H1 (cell line): Measurements from ENCODE around the gene GZMM.

Experiments used
- CBX5 ChIP-seq: fragments of 300-800, 300-1000 bp; sonication (generic); IDR thresholded peaks from 2 replicates; pipeline ENCODE4 v1.7.1; 2016; ENCODE audit warnings: antibody characterized with exemption, low read length, low read depth
- KDM1A ChIP-seq: fragments of 200-600, 300-600 bp; sonication (generic); IDR thresholded peaks from 2 replicates; pipeline ENCODE4 v1.7.1; 2016; ENCODE audit warnings: mild to moderate bottlenecking, low read length, borderline replicate concordance
- SP2 ChIP-seq: IDR thresholded peaks from 2 replicates; pipeline ENCODE4 v1.6.1; 2012; ENCODE audit warnings: mild to moderate bottlenecking, low read length, inconsistent platforms
- TEAD4 ChIP-seq: IDR thresholded peaks from 2 replicates; pipeline ENCODE4 v1.6.1; 2012; ENCODE audit warnings: low read depth, low read length, inconsistent platforms, mixed read lengths
- USF2 ChIP-seq: IDR thresholded peaks from 2 replicates; pipeline ENCODE4 v1.6.1; 2011; ENCODE audit warnings: low read length, improper control_type of control experiment
- TF ChIP-seq, protein P1 (sequence below), 3 experiments: IDR thresholded peaks; 1 replicate in 2 of 3; 2 replicates in 1 of 3; pipeline versions ENCODE4 v1.5.1 to v1.6.1; 2011; ENCODE audit warnings: low read length in 3 of 3, mild to moderate bottlenecking in 3 of 3, inconsistent platforms in 2 of 3, low read depth in 1 of 3, moderate library complexity in 1 of 3; ENCODE audit not compliant: insufficient read depth in 1 of 3; ENCODE audit errors: control extremely low read depth in 1 of 3
- TF ChIP-seq, protein P2 (sequence below): IDR thresholded peaks from 2 replicates; pipeline ENCODE4 v1.6.1; 2012; ENCODE audit warnings: inconsistent platforms

DNA sequence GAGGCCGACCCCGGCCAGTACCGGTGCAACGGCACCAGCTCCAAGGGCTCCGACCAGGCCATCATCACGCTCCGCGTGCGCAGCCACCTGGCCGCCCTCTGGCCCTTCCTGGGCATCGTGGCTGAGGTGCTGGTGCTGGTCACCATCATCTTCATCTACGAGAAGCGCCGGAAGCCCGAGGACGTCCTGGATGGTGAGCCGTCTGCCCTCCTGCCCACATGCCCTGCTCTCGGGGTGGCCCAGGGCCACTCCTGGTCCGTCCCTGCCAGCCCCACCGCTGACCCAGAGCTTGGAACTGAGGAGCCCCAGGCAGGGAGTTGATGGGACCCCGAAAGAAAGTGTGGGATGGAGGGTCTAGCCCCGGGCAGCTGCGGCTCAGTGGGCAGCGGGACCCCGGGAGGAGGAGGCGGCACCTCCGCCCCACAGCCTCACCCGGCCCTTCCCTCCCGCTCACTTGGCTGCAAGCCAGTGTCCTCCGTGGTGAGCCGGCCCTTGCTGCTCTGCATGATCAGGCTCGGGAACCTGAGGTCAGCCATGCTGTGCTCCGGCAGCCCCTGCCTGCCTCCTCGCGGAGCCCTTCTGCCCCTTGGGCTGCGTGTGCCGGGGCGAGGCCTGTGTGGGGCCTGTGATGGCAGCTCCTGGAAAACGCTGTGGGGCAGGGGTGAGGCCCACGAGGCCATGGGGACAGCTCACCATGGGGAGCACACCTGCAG, 37.7 kb downstream of the GZMM start:
- TF ChIP-seq, protein P1, sequence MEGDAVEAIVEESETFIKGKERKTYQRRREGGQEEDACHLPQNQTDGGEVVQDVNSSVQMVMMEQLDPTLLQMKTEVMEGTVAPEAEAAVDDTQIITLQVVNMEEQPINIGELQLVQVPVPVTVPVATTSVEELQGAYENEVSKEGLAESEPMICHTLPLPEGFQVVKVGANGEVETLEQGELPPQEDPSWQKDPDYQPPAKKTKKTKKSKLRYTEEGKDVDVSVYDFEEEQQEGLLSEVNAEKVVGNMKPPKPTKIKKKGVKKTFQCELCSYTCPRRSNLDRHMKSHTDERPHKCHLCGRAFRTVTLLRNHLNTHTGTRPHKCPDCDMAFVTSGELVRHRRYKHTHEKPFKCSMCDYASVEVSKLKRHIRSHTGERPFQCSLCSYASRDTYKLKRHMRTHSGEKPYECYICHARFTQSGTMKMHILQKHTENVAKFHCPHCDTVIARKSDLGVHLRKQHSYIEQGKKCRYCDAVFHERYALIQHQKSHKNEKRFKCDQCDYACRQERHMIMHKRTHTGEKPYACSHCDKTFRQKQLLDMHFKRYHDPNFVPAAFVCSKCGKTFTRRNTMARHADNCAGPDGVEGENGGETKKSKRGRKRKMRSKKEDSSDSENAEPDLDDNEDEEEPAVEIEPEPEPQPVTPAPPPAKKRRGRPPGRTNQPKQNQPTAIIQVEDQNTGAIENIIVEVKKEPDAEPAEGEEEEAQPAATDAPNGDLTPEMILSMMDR (IDR thresholded peaks at IDR 0.05; ENCODE audit: control extremely low read depth in 1 of 3, insufficient read depth in 1 of 3, low read depth in 1 of 3, low read length in 3 of 3): no peak
- no peak for TF ChIP-seq USF2
- no peak for TF ChIP-seq CBX5
- TF ChIP-seq TEAD4: no peak
- TF ChIP-seq KDM1A: no peak
- TF ChIP-seq SP2: no peak
- TF ChIP-seq, protein P2, sequence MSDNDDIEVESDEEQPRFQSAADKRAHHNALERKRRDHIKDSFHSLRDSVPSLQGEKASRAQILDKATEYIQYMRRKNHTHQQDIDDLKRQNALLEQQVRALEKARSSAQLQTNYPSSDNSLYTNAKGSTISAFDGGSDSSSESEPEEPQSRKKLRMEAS: no peak
